Endodermal cell (in vitro differentiated cells): ENCODE measurements around the gene DLG2. TPM values are rescaled to one million over a fixed set of nuclear protein-coding genes. Genes with fewer than 3 reads are reported as not detected.

Experiments used
- DNase-seq: peaks from one replicate; pipeline ENCODE4 v3.0.0-alpha.2; 2017
- H3K27ac ChIP-seq: 2 replicates; pipeline ENCODE4 v1.5.1; 2013; ENCODE audit warnings: mild to moderate bottlenecking, low read depth, low read length, moderate library complexity
- H3K27me3 ChIP-seq: 2 replicates; pipeline ENCODE4 v1.6.1; 2013; ENCODE audit warnings: mild to moderate bottlenecking, low read length, moderate library complexity; ENCODE audit not compliant: insufficient read depth, control insufficient read depth, poor library complexity, severe bottlenecking
- H3K36me3 ChIP-seq: 2 replicates; pipeline ENCODE4 v1.7.0; 2013; ENCODE audit warnings: mild to moderate bottlenecking, low read length, moderate library complexity; ENCODE audit not compliant: control insufficient read depth, insufficient read depth
- H3K4me1 ChIP-seq: one replicate; pipeline ENCODE4 v1.7.0; 2013; ENCODE audit warnings: low read length; ENCODE audit not compliant: control insufficient read depth, insufficient read depth
- H3K4me3 ChIP-seq: 2 replicates; pipeline ENCODE4 v1.5.1; 2013; ENCODE audit warnings: mild to moderate bottlenecking, low read length, moderate library complexity
- H3K9ac ChIP-seq: 2 replicates; pipeline ENCODE4 v1.6.1; 2013; ENCODE audit warnings: mild to moderate bottlenecking, low read length, moderate library complexity; ENCODE audit not compliant: poor library complexity, severe bottlenecking; ENCODE audit errors: extremely low read depth
- H3K9me3 ChIP-seq: 2 replicates; pipeline ENCODE4 v1.6.1; 2013; ENCODE audit warnings: mild to moderate bottlenecking, low read length, moderate library complexity; ENCODE audit not compliant: control insufficient read depth
- H3K27ac Mint-ChIP-seq: 2 replicates; pipeline ENCODE4 v1.8.0; 2020; ENCODE audit warnings: mixed read lengths
- H3K27me3 Mint-ChIP-seq: 2 replicates; pipeline ENCODE4 v1.8.0; 2021; ENCODE audit warnings: mild to moderate bottlenecking, mixed read lengths; ENCODE audit not compliant: insufficient read depth
- H3K36me3 Mint-ChIP-seq: 2 replicates; pipeline ENCODE4 v1.8.0; 2020; ENCODE audit warnings: low read depth, mixed read lengths
- H3K4me1 Mint-ChIP-seq: 2 replicates; pipeline ENCODE4 v1.8.0; 2020; ENCODE audit warnings: mixed read lengths
- H3K4me3 Mint-ChIP-seq: 2 replicates; pipeline ENCODE4 v1.8.0; 2020; ENCODE audit warnings: mild to moderate bottlenecking, moderate library complexity, mixed read lengths
- H3K9me3 Mint-ChIP-seq: 2 replicates; pipeline ENCODE4 v1.8.0; 2020; ENCODE audit warnings: mild to moderate bottlenecking, mixed read lengths
- WGBS, 2 experiments: methylation state at CpG; one replicate each; pipeline versions ENCODE4 v1.1.5 to v1.1.7; 2013; ENCODE audit warnings: missing lambda C conversion rate in 2 of 2, mixed read lengths in 1 of 2; ENCODE audit not compliant: insufficient coverage in 1 of 2, insufficient read length in 1 of 2; 5-methylcytosine and 5-hydroxymethylcytosine counted together
- total RNA-seq, 2 donors: library from RNA; stranded (reverse); fragmentation: NEBNext Ultra II Directional in 1 of 2; extraction: Animal tissue kit (Norgen Biotek cat#: 25700) in 1 of 2; gene quantifications; 2 replicates in 1 of 2; 3 replicates in 1 of 2; pipeline ENCODE4 v1.2.1, GENCODE V29; 2021
- TF ChIP-seq, protein P1 (sequence below): fragments of 200-600 bp; sonication (generic); conservative IDR thresholded peaks from 2 replicates; pipeline ENCODE4 v1.5.0; 2021; ENCODE audit warnings: antibody characterized with exemption, mild to moderate bottlenecking

The DLG2 gene
- total RNA-seq, 2 donors from 2014 or later: 9.6 to 10.6 TPM

GRCh38 chr11:85530634-85531033 is 96.5 kb downstream of the DLG2 start:
- Histone ChIP-seq H3K4me3 (no peak overlapping the region), H3K4me1 (no peaks in the 10 kb centered on the region), H3K9ac (no peak overlapping the region), H3K27ac (no peak overlapping the region), H3K27me3 (no peaks in the 10 kb centered on the region), H3K36me3 (no peaks in the 10 kb centered on the region), H3K9me3 (peaks cover 8% of the 10 kb centered on the region)
- H3K4me3 Mint-ChIP-seq: no peak overlapping the region
- peaks cover 16% of the 10 kb centered on the region for H3K4me1 Mint-ChIP-seq
- no peak for DNase-seq
- no peak overlapping the region for H3K27ac Mint-ChIP-seq
- H3K9me3 Mint-ChIP-seq: peaks cover 23% of the 10 kb centered on the region
- TF ChIP-seq, protein P1, sequence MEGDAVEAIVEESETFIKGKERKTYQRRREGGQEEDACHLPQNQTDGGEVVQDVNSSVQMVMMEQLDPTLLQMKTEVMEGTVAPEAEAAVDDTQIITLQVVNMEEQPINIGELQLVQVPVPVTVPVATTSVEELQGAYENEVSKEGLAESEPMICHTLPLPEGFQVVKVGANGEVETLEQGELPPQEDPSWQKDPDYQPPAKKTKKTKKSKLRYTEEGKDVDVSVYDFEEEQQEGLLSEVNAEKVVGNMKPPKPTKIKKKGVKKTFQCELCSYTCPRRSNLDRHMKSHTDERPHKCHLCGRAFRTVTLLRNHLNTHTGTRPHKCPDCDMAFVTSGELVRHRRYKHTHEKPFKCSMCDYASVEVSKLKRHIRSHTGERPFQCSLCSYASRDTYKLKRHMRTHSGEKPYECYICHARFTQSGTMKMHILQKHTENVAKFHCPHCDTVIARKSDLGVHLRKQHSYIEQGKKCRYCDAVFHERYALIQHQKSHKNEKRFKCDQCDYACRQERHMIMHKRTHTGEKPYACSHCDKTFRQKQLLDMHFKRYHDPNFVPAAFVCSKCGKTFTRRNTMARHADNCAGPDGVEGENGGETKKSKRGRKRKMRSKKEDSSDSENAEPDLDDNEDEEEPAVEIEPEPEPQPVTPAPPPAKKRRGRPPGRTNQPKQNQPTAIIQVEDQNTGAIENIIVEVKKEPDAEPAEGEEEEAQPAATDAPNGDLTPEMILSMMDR: no peak
- WGBS, 2 experiments: no CpG with 5 or more reads among the region's 1 CpG
- H3K27me3 Mint-ChIP-seq: no peaks in the 10 kb centered on the region
- H3K36me3 Mint-ChIP-seq: peaks cover 10% of the 10 kb centered on the region

- H3K27ac Mint-ChIP-seq: no peak overlapping the region
- no peaks in the 10 kb centered on the region for H3K27me3 Mint-ChIP-seq
- no peak overlapping the region for H3K9ac ChIP-seq
- no peak for DNase-seq
- no peaks in the 10 kb centered on the region for H3K36me3 ChIP-seq
- TF ChIP-seq, protein P1: no peak
- H3K27me3 ChIP-seq: no peaks in the 10 kb centered on the region
- H3K9me3 ChIP-seq: peaks cover 37% of the 10 kb centered on the region
- peaks cover 20% of the 10 kb centered on the region for H3K4me1 Mint-ChIP-seq
- H3K9me3 Mint-ChIP-seq: peaks cover 45% of the 10 kb centered on the region
- no peak overlapping the region for H3K4me3 Mint-ChIP-seq
- H3K27ac ChIP-seq: no peak overlapping the region
- no peak overlapping the region for H3K4me3 ChIP-seq
- H3K4me1 ChIP-seq: no peaks in the 10 kb centered on the region
- peaks cover 18% of the 10 kb centered on the region for H3K36me3 Mint-ChIP-seq
Measured at GRCh38 chr11:85526564-85526963, 100.6 kb downstream of the DLG2 start.

GRCh38 chr11:85525686-85526085 is 101.5 kb downstream of the DLG2 start:
- Mint-ChIP-seq H3K27me3 (no peaks in the 10 kb centered on the region), H3K9me3 (peaks cover 54% of the 10 kb centered on the region), H3K36me3 (peaks cover 24% of the 10 kb centered on the region), H3K27ac (peak overlapping the region; percentile 17), H3K4me1 (peaks cover 17% of the 10 kb centered on the region), H3K4me3 (no peak overlapping the region)
- Histone ChIP-seq H3K27me3 (no peaks in the 10 kb centered on the region), H3K36me3 (no peaks in the 10 kb centered on the region), H3K4me1 (no peaks in the 10 kb centered on the region), H3K9me3 (peaks cover 43% of the 10 kb centered on the region), H3K27ac (no peak overlapping the region), H3K9ac (no peak overlapping the region), H3K4me3 (peak overlapping the region; percentile 6)
- WGBS, 2 experiments: 65 to 72% methylated on average over 3 of the region's 3 CpGs
- DNase-seq: no peak
- TF ChIP-seq, protein P1: no peak
